HG03439 (cell line): Measurements from ENCODE around the gene PCDH7.

ENCODE experiments used
- ATAC-seq: cut with Tn5 transposase; IDR thresholded peaks from one replicate; pipeline ENCODE4 v1.9.1; 2021; ENCODE audit warnings: mild to moderate bottlenecking, moderate library complexity; ENCODE audit not compliant: unreplicated experiment

The PCDH7 gene

DNA sequence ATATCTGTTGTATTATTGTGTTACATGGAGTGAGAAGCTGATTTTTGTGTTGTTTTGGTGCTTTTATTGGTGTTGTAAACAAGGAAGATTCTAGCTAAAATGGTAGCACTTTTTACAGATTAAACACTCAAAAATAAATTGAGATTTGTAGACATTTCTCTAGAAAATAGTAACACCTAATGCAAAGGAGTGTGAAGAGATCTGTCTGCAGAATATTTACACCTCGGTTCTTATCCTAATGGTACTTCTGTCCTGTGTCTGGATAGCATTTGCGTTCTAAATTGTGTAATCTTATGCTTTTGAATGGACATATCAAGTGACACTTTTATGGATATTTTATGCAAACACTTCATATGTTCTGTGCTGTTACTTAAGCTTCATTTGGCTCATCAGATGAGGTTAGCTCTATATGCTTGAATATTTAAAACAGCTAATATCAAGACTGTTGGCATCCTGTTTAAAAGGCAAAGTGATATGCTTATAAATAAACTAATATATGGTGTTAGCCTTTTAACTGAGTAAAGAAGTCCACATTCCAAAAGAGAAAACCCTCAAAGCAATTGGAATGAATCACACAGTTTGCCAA, 6.0 kb downstream of the PCDH7 start:
- no peak for ATAC-seq

DNA sequence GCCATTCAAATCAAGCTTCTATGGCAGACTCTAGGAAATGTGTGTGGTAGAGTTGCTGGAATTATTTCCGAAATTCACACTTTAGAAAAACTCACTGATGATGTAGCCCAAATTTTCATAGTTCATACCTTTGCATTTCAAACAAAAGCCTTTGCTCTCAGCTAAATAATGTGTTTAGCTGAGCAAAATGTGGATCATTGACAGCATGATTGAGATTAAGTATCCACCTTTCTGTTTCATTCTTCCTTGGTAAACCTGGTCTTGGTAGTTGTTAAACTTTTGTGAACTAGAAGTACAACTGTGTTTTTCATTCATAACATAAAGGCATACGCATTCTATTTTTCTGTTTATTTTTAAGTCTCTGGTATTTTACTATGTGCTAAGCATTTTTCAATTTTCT, 7.2 kb downstream of the PCDH7 start:
- ATAC-seq = no peak

DNA sequence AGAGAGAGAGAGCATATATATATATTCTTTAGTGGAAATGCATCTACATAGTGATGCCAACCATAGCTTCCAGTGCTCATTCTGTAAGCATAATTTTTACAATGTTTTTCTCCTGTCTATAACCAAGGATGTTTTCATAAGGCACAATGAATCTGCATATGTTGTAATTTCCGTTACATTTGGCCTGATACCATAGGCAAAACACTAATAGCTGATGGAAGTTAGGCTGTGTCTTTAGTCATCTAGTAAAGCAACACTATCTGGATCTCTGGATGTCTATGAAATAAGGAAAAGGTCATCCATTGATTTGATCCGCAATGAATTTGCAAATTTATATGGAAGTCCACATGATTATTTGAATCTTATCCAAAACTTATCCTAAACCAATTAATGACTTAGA, 8.1 kb downstream of the PCDH7 start:
- no peak for ATAC-seq

DNA sequence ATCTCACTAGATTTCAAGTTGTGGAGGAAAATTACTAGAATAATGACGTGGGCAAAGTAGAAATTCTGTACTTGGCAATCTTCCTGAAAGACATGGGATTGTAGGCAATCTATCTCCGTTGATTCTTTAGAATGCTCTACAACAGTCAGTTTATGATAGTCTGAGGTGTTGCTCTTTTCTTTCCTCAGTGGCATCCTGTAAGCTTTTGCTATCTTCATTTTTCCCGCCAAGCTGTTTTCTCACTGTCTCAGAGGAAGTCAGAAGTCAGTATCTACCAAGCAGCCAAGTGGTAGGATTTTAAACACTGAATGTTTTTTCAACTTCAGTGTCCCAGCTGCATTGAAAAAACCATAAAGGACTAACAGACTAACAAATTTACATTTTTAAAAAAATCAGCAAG, 23.7 kb downstream of the PCDH7 start:
- ATAC-seq = no peak

DNA sequence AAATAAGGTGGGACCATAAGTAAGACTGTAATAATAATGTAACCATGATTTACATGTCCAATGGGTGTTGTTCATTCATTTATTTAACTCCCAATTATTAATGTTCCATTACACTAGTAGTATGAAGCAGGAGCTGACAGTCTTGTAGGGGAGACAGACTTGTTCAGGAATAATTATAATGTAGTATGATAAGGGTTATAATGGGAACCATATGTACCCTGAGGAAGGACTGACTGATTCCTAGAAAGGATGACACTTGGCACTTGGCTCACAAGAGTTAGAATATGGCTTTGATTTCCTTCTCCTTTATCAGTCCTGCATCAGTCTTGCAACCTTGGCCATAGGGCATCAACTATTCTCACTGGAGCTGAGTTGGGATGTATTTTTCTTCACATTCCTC, 24.2 kb downstream of the PCDH7 start:
- ATAC-seq = no peak

DNA sequence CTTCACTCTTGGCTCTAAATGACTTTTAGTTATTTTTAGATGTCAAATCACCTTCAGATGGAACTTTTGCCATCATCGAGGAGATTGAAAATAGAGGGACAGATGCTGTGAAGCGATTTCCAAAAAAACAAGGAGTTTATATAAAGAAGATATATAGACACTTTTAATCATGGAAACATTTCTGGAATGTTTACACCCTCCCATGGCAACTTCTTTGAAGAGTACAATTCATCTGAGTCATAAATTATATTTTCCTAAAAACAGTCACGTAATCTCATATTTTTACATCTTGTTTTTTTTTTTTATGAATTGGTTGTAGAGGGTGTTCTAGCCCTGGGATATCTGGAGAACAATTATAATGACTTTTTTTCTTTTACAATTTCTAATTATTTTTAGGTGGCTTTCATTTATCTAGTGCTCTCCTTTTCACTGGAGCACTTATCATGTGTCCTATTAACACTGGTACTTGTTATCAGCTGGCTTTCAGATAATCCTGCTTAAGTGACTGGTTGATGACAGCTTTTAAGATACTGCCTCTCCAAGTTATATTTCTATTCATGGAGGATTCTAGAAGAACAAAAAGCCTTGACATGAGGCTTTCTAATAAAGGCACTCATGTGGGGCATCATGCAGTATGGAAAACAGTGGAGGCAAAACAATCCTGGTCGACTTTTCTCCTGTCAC, 24.9 kb downstream of the PCDH7 start:
- no peak for ATAC-seq

DNA sequence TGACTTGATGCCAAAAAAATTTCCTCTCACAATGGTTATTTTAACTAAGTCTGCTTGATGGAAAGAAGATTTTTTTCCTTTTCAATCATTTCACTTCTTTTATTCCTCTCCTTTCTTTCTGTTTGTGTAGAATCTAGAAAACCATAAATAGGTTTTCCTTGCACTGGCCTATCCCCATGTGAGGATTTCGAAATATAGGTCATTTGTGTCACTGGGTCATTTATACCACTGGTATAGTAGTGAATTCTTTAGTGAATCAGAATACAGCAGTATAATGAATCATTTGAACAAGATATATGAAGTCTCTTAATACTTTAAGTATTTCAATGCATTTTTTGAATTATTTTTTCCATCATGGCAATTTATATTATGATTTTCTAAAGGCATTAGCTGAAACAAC, 26.6 kb downstream of the PCDH7 start:
- ATAC-seq = no peak

DNA sequence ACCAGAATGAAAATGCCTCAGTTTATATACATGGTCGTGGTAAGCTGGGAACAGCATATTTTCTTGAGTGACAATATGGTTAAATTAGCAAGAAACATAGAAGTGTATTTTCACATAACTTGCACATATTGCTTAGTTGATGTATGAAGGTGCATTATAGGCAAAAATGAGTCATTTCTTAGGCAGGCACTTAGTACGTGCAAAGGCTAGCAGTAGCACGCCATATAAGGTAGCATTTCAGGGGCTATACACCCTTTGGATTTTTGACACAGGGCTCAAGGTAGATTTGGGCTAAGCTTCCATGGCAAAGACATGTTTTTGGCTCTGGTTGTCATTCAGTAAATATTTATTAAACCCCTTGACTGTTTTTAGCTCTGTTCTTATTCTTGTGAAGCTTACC, 33.1 kb downstream of the PCDH7 start:
- ATAC-seq = no peak

DNA sequence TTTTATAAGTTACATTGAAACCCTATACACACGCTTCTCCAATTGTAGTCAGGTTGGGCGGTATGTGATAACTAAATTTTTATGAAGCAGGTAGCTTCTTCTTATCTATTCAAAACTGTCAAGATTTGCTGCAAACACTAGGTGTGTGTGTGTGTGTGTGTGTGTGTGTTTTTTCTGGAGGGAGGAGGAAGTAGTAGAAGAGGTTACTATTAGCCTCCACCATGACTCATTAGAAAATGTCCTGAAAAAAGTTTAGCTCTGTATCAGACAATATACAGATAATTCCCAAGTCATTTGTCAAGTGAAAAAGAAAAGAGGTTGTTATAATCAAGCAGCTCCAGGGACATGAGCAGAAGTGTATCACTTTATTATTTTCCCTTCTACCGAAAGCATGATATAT, 33.9 kb downstream of the PCDH7 start:
- no peak for ATAC-seq

DNA sequence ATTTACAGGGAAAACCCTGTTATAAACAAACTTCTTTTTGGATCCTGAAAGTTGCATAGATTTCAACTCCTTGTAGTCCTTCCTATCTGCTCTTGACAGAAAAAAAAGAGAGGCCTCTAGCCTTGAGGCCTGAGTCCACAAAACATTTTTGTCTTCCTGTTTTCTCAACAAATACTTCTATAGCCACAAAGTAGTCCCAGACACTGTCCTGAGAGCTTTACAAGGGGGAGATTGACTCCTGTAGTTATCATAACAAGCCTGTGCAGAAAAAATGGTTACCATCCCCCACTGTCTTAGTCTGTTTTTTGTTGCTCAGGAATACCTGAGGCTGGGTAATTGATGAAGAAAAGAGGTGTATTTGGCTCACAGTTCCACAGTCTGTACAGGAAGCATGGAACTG, 35.2 kb downstream of the PCDH7 start:
- no peak for ATAC-seq

DNA sequence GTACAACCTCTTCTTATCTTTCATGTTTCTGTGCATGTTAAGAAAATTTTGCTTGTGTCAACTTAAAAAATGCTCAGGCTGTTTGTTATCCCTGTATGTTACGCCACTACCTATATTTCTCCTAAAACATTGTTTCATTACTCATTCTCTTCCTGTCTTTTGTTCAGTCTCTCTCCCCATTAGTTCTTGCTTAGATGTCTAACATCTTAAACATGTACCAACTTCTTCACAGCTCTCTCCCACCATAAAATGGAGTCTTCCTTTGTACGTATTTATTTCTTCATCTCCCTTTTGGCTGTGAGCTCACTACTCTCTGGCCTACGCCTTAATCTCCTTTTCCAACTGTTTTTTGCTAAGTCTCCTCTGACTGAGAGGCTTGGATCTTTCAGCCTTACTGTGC, 36.4 kb downstream of the PCDH7 start:
- ATAC-seq = no peak

DNA sequence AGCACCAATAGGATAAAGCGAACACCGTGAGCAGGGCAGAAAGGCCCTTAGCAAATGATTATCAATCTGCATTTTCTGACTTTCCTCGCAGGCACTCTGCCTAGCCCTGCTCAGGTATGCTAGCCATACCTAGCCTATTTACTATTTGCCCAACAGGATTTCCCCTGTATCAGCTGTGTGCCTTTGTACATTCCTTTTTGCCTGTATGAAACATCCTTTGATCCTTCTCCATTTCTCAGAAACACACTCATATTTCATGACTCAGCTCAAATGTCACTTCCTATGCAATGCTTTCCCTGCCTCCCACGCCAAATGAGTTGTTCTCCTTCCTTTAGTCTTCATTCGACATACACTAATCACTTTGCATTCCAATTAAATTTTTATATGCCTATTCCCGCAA, 37.2 kb downstream of the PCDH7 start:
- ATAC-seq = no peak

DNA sequence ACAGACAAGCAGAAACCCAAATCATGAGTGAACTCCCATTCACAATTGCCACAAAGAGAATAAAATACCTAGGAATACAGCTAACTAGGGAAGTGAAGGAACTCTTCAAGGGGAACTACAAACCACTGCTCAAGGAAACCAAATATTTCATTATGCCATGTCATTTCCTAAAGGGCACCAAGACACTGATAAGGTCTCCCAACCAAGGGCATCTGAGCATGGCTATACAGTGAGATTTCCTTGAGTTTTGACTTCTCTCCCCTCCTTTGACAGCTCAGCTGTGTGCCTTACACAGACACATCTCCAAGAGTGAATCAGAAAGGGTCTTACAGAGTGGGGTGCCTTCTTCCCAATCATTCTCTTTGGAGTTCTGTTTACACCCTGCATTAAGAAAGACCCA, 40.4 kb downstream of the PCDH7 start:
- ATAC-seq = no peak

DNA sequence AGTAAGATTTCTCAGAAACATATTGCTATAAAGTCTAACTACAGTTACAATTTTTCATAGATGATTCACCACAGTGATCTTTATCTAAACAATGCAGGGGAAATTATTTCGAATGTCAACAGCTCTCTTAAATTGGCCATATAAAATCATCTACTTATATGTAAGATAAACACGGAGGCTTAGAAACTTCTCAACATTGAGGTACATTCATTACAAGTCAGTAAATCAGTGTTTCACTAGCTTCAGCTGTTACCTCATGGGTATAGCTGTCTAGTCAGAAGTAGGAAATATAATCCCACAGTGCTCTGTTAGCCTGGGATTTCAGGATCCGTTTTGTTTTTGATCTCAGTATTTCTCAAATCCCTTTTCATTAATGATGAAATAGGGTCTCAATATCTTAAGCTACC, 43.2 kb downstream of the PCDH7 start:
- no peak for ATAC-seq

DNA sequence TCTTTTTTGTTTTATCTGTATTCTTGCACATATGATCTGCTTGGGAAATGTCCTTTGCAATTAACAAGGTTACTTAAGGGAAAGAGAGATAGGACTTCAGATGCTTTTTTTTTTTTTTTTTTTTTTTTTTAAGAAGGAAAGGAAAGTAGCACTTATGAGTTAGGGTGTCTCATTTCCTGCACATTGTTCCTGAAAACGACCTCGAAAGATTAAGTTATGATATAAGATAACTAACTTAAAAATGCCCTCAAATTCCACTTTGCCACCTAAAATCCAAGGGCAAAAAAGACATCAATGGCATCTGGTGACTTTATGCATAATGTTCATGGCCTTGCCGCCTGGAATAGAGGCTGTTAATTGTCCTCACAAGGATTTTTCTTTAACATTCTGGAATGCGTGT, 44.9 kb downstream of the PCDH7 start:
- ATAC-seq = no peak

DNA sequence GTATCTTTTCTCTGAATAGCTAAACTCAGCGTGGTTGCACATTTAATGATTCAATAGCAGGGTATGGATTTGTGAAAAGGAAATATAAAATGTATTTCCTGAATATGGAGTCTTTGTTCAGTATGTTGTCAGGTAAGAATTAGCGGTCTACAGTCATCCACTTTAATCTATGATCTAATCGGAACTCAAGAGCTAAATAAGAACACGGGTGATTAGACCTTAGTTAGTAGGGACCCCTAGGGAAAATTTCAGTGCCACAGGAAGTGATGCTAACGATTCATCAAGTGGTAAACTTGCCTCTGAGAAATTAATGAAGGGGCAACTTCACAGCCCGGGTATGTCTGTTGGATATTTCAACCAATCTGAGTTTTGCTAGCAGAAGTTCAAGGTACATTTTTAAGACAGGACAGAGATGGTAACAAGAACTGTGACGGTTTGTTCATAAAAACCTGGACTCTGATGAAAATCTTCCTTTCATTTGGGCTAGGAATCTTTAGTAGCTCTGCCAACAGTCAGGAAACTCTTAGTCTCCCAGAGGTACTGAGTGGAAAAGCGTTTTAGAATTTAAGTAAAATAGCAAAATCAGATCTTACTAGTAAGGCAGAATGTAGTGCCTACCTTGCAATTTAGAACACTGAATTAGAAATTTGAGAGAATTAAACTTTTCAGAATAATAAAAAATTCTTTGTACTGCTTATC, 47.1 kb downstream of the PCDH7 start:
- no peak for ATAC-seq

DNA sequence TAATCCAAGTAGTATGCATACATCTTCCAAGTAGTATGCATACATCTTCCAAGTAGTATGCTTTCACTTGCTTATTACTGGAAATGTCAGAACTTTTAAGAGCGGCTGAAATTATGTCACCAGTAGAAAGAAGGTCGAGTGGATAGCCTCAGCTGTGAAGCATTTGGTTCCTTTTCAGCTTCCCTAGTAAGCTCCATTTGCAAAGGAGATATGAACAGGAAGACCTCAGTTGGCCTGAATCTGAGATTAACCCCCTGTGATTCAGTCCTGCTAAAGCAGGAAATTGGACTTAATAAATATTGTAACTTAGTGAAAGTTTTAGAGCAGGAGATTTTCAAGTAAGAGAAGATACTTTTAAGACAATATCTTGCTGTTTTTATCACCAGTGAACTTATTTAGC, 48.1 kb downstream of the PCDH7 start:
- ATAC-seq = no peak

DNA sequence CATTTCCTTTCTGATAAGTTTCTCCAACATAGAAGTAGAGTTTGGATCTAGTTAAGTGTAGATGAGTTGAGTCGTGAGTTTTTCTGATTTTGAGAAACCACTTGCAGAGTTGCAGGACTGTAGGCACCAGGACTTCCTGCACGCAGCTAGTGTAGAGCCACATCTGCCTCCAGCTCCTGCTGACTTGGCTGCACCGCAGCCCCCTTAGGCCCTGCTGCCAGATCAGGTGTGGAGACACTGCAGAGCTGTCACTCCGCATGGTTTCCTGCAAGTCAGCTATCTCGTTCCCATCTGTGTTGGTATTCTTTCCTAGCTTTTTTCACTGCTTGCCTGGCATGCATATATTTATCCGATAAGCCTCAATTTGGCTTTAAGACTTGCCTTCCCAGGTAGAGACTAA, 48.9 kb downstream of the PCDH7 start:
- ATAC-seq = no peak

DNA sequence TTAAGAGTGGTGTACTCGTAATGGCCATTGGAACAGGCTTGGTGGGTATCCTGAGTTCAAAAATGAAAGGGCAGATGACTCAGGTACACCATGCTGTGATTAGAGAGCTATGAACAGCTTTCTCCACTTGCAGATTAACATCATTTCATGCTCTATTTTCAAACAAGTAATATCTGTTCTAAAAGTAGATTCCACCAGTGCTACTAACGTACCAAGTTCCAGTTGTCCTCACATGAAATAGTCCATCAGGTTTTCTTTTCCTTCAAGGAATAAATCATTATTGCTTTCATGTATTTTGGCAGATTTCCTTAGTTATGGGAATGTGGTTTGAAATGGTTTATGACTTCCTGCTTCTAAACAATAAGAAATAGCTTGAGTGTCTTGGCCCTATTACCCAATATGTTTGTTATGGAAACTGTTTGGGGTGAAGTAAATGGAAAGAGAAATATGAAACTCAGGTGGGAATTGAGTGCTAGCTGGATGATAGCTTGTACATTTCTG, 49.9 kb downstream of the PCDH7 start:
- ATAC-seq = no peak

DNA sequence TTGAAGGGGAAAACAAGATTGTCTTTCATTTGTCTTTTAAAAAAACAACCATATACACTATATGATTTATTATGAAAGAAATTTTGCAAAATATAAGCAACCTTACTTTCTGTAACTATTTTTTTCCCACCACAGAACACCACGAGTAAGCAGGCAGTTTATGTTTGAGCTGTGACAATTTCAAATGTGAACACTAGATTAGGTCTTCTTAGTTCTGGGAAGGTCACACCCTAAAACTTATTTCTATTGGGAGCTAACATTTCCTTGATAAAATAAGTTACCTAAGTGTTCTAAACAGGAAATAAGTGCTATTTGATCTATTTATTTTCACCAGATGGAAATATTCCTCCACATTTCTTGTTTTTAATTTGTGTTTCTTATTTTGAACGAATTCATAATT, 50.6 kb downstream of the PCDH7 start:
- ATAC-seq = no peak

DNA sequence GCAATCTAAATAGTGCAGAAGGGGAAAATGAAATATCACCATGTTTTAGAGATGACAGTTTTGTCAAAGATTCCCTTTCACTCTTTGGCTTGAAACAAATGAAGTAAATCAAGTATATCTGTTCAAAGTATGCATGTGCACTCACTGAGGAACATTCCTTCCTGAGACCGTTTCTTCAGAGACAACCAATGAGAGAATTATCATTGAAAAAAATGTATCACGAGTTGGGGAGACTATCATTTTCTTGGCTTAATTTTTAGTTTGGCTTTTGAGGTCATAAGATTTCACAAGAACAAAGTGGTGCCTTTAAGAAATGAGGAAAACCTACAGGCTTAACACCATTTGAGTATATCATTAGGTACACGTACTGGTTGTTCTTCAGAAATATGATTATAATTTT, 56.3 kb downstream of the PCDH7 start:
- no peak for ATAC-seq

DNA sequence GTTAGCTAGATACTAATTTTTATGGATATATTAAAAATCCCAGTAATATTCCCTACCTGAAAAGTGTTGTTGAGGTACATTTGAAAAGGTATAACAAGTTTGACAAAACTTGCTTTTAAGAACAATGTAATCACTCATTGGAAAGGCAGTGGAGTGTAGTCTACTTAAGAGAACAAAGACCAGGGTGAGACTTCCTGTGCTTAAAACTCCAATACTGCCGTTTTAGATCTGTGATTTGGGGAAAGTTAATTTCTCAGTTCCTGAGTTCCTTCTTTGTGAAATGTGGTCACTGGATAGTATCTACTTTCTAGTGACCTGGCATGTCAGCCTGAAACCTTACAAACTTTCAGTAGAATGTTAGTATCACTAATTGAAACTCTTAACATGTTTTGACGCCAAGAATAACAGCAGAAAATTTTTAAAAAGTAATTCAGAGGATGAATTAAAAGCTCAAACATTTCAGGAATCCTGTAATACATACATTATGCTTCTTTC, 56.8 kb downstream of the PCDH7 start:
- ATAC-seq = no peak
